Neuronal stem cell (in vitro differentiated cells): ENCODE data around the gene KRTAP2-2.
A peak's percentile ranks its signal among the peaks of the same experiment; 100 is the strongest.
"Not testable (repeated sequence)": the region's sequence is repeated elsewhere in the genome, so short reads cannot be mapped to it uniquely, and the experiment has no call there.

Experiments used
- DNase-seq: peaks from one replicate; pipeline ENCODE4 v3.0.0-alpha.2; 2013; ENCODE audit warnings: low spot score
- H2AFZ ChIP-seq: one replicate; pipeline ENCODE4 v1.6.1; 2013; ENCODE audit warnings: mild to moderate bottlenecking, low read length, inconsistent platforms
- H2AK5ac ChIP-seq: 2 replicates; pipeline ENCODE4 v1.6.1; 2013; ENCODE audit warnings: low read depth, mild to moderate bottlenecking, inconsistent platforms, low read length, moderate library complexity, mixed read lengths
- H2BK120ac ChIP-seq: 2 replicates; pipeline ENCODE4 v1.6.1; 2013; ENCODE audit warnings: low read depth, mild to moderate bottlenecking, inconsistent platforms, low read length, moderate library complexity, mixed read lengths
- H2BK12ac ChIP-seq: one replicate; pipeline ENCODE4 v1.6.1; 2013; ENCODE audit warnings: low read length, inconsistent platforms
- H2BK15ac ChIP-seq: 2 replicates; pipeline ENCODE4 v1.6.1; 2013; ENCODE audit warnings: mild to moderate bottlenecking, low read length, inconsistent platforms, mixed read lengths
- H2BK5ac ChIP-seq: one replicate; pipeline ENCODE4 v1.6.1; 2013; ENCODE audit warnings: inconsistent platforms, mild to moderate bottlenecking, low read length, moderate library complexity
- H3K14ac ChIP-seq: one replicate; pipeline ENCODE4 v1.6.1; 2013; ENCODE audit warnings: low read length, inconsistent platforms
- H3K18ac ChIP-seq: 2 replicates; pipeline ENCODE4 v1.6.1; 2013; ENCODE audit warnings: low read length, inconsistent platforms
- H3K23ac ChIP-seq: 2 replicates; pipeline ENCODE4 v1.6.1; 2013; ENCODE audit warnings: low read depth, mild to moderate bottlenecking, mixed read lengths, low read length, inconsistent platforms; ENCODE audit not compliant: poor library complexity
- H3K27ac ChIP-seq: replicated peaks from 3 replicates; pipeline ENCODE4 v1.5.1; 2013; ENCODE audit warnings: low read length, inconsistent platforms
- H3K27me3 ChIP-seq, 3 experiments: 2 replicates each; pipeline ENCODE4 v1.6.1; 2013; ENCODE audit warnings: low read length in 3 of 3, mild to moderate bottlenecking in 2 of 3, inconsistent platforms in 1 of 3, low read depth in 1 of 3, mixed read lengths in 1 of 3, moderate library complexity in 1 of 3; ENCODE audit not compliant: control insufficient read depth in 3 of 3, insufficient read depth in 3 of 3
- H3K36me3 ChIP-seq, 2 donors: replicated peaks in 1 of 2; 2 replicates each; pipeline ENCODE4 v1.6.1; 2013; ENCODE audit warnings: low read length in 2 of 2; ENCODE audit not compliant: control insufficient read depth in 2 of 2, insufficient read depth in 2 of 2
- H3K4ac ChIP-seq: 2 replicates; pipeline ENCODE4 v1.6.1; 2013; ENCODE audit warnings: inconsistent platforms, mild to moderate bottlenecking, low read length, moderate library complexity
- H3K4me1 ChIP-seq, 2 donors: 1 replicate in 1 of 2; 2 replicates in 1 of 2; pipeline ENCODE4 v1.6.1; 2013; ENCODE audit warnings: low read length in 2 of 2, low read depth in 1 of 2; ENCODE audit not compliant: control insufficient read depth in 2 of 2, insufficient read depth in 1 of 2
- H3K4me2 ChIP-seq: one replicate; pipeline ENCODE4 v1.6.1; 2013; ENCODE audit warnings: mild to moderate bottlenecking, low read length, inconsistent platforms; ENCODE audit not compliant: insufficient read depth, poor library complexity, severe bottlenecking
- H3K4me3 ChIP-seq, 2 donors: 2 replicates each; pipeline ENCODE4 v1.5.1; 2013; ENCODE audit warnings: low read length in 2 of 2, mild to moderate bottlenecking in 2 of 2, inconsistent platforms in 1 of 2, moderate library complexity in 1 of 2
- H3K79me1 ChIP-seq: one replicate; pipeline ENCODE4 v1.6.1; 2013; ENCODE audit warnings: low read depth, mild to moderate bottlenecking, inconsistent platforms, low read length, moderate library complexity
- H3K9ac ChIP-seq: one replicate; pipeline ENCODE4 v1.6.1; 2013; ENCODE audit warnings: mild to moderate bottlenecking, low read depth, low read length, inconsistent platforms; ENCODE audit not compliant: poor library complexity
- H3K9me3 ChIP-seq, 2 donors: replicated peaks in 1 of 2; 2 replicates each; pipeline versions ENCODE3 to v1.6.1; 2013; ENCODE audit warnings: low read length in 2 of 2, mild to moderate bottlenecking in 2 of 2, inconsistent platforms in 1 of 2, low read depth in 1 of 2, mixed read lengths in 1 of 2, moderate library complexity in 1 of 2; ENCODE audit not compliant: control insufficient read depth in 2 of 2, insufficient read depth in 1 of 2
- H4K8ac ChIP-seq: one replicate; pipeline ENCODE4 v1.6.1; 2013; ENCODE audit warnings: low read depth, mild to moderate bottlenecking, inconsistent platforms, low read length, moderate library complexity
- H4K91ac ChIP-seq: one replicate; pipeline ENCODE4 v1.6.1; 2013; ENCODE audit warnings: low read length, low read depth, mild to moderate bottlenecking, inconsistent platforms; ENCODE audit not compliant: poor library complexity
- WGBS, 2 donors: extraction: QIAGEN DNeasy Blood & Tissue Kit; methylation state at CpG; one replicate each; pipeline ENCODE4 v1.1.7; 2013; ENCODE audit warnings: missing lambda C conversion rate in 2 of 2, mixed read lengths in 1 of 2; ENCODE audit not compliant: insufficient read length in 2 of 2, insufficient replicate concordance in 1 of 2; ENCODE audit errors: extremely low coverage in 2 of 2; 5-methylcytosine and 5-hydroxymethylcytosine counted together

KRTAP2-2 gene

GRCh38 chr17:41042953-41043352 is 12.1 kb downstream of the KRTAP2-2 start:
- Histone ChIP-seq H3K14ac (no peak overlapping the region), H3K36me3 (no peaks in the 10 kb centered on the region), H3K4me2 (no peak overlapping the region), H3K9ac (no peak overlapping the region), H3K18ac (no peak overlapping the region), H2AFZ (no peak overlapping the region), H2AK5ac (no peak overlapping the region), H3K27ac (no peak overlapping the region), H2BK12ac (no peak overlapping the region), H3K79me1 (no peaks in the 10 kb centered on the region), H3K4me1 (no peaks in the 10 kb centered on the region), H3K4ac (no peak overlapping the region), H3K23ac (no peak overlapping the region), H2BK5ac (no peak overlapping the region), H4K91ac (no peak overlapping the region), H2BK15ac (no peak overlapping the region), H4K8ac (no peak overlapping the region), H3K9me3 (no peaks in the 10 kb centered on the region), H3K4me3 (no peak overlapping the region), H3K27me3 (no peaks in the 10 kb centered on the region), H2BK120ac (no peak overlapping the region)
- DNase-seq: no peak
- WGBS, 2 donors: no CpG with 5 or more reads among the region's 1 CpG

GRCh38 chr17:41040783-41041571 is 14.1 kb downstream of the KRTAP2-2 start, which contains the start of gene KRTAP1-1:
TSS of gene KRTAP1-1 (minus strand) at chr17:41041450. CDS start at chr17:41041397, 53 bp downstream.
- not testable (repeated sequence) for H3K79me1 ChIP-seq, H2BK12ac ChIP-seq, H3K27ac ChIP-seq, H4K8ac ChIP-seq, H3K4me2 ChIP-seq, H2AK5ac ChIP-seq, DNase-seq, H2AFZ ChIP-seq, H4K91ac ChIP-seq, H2BK5ac ChIP-seq, H3K4ac ChIP-seq, H3K9ac ChIP-seq, H3K23ac ChIP-seq, H3K18ac ChIP-seq, H3K4me1 ChIP-seq, H3K36me3 ChIP-seq, H3K4me3 ChIP-seq, H2BK120ac ChIP-seq, H3K9me3 ChIP-seq, H2BK15ac ChIP-seq, H3K27me3 ChIP-seq
- WGBS, 2 donors: no CpG with 5 or more reads among the region's 14 CpGs
- H3K14ac ChIP-seq: peak within 1 kb of the TSS; percentile 38

GRCh38 chr17:41037853-41038350 is 17.1 kb downstream of the KRTAP2-2 start:
- no peak overlapping the region for H3K4me2 ChIP-seq
- H3K27ac ChIP-seq: no peak overlapping the region
- H3K4me1 ChIP-seq: no peaks in the 10 kb centered on the region
- no peak overlapping the region for H2AK5ac ChIP-seq
- no peak overlapping the region for H3K18ac ChIP-seq
- WGBS, 2 donors: no CpG with 5 or more reads among the region's 2 CpGs
- no peak overlapping the region for H2AFZ ChIP-seq
- no peak overlapping the region for H2BK15ac ChIP-seq
- no peaks in the 10 kb centered on the region for H3K79me1 ChIP-seq
- H3K4me3 ChIP-seq: no peak overlapping the region
- H2BK12ac ChIP-seq: no peak overlapping the region
- no peak overlapping the region for H4K91ac ChIP-seq
- H3K27me3 ChIP-seq: no peaks in the 10 kb centered on the region
- no peak overlapping the region for H3K9ac ChIP-seq
- H4K8ac ChIP-seq: no peak overlapping the region
- no peaks in the 10 kb centered on the region for H3K9me3 ChIP-seq
- no peak for DNase-seq
- H3K23ac ChIP-seq: no peak overlapping the region
- no peak overlapping the region for H2BK5ac ChIP-seq
- H3K4ac ChIP-seq: no peak overlapping the region
- no peak overlapping the region for H3K14ac ChIP-seq
- no peak overlapping the region for H2BK120ac ChIP-seq
- no peaks in the 10 kb centered on the region for H3K36me3 ChIP-seq

- not testable (repeated sequence) for H3K14ac ChIP-seq, H3K4me2 ChIP-seq, H3K36me3 ChIP-seq, H2BK5ac ChIP-seq, H2BK15ac ChIP-seq, H4K8ac ChIP-seq, H2AK5ac ChIP-seq, H2AFZ ChIP-seq, H3K4me1 ChIP-seq, H3K4ac ChIP-seq, H2BK12ac ChIP-seq, DNase-seq, H3K9me3 ChIP-seq, H3K9ac ChIP-seq, H2BK120ac ChIP-seq, H3K4me3 ChIP-seq, H3K79me1 ChIP-seq, H3K27ac ChIP-seq, H4K91ac ChIP-seq, H3K23ac ChIP-seq, H3K27me3 ChIP-seq
- WGBS, 2 donors: no CpG with 5 or more reads among the region's 10 CpGs
- H3K18ac ChIP-seq: peak within 1 kb of the TSS; percentile 44
These were observed 20.6 kb downstream of the KRTAP2-2 start, which contains the start of gene KRTAP1-3 for GRCh38 chr17:41034346-41034935. TSS of gene KRTAP1-3 (minus strand) at chr17:41034874. CDS start at chr17:41034821, 53 bp downstream.
